Esophagus muscularis mucosa (tissue), 4 donors: ENCODE data around the gene FAM32A. TPM values are rescaled to one million over a fixed set of nuclear protein-coding genes. Genes with fewer than 3 reads are reported as not detected.

ENCODE experiments used
- DNase-seq: peaks from one replicate; pipeline ENCODE4 v3.0.0-alpha.2; 2017; ENCODE audit errors: extremely low spot score
- H3K27ac ChIP-seq, 4 donors: fragments of 200-600 bp; sonication (generic); replicated peaks in 1 of 4; 1 replicate in 3 of 4; 2 replicates in 1 of 4; pipeline ENCODE4 v1.5.1; 2016 to 2019; ENCODE audit warnings: mild to moderate bottlenecking in 1 of 4
- H3K27me3 ChIP-seq, 4 donors: fragments of 200-600 bp; sonication (generic); one replicate each; pipeline versions ENCODE4 v1.5.1 to v1.6.0; 2016 to 2019
- H3K36me3 ChIP-seq, 4 donors: fragments of 200-600 bp; sonication (generic); one replicate each; pipeline ENCODE4 v1.5.1; 2016 to 2019
- H3K4me1 ChIP-seq, 4 donors: fragments of 200-600 bp; sonication (generic); one replicate each; pipeline ENCODE4 v1.5.1; 2016 to 2019
- H3K4me3 ChIP-seq, 4 donors: fragments of 200-600 bp; sonication (generic); 1 replicate in 2 of 4; 2 replicates in 2 of 4; pipeline ENCODE4 v1.5.1; 2016 to 2019; ENCODE audit warnings: mild to moderate bottlenecking in 4 of 4, moderate library complexity in 1 of 4
- H3K9me3 ChIP-seq, 4 donors: fragments of 200-600 bp; sonication (generic); 1 replicate in 3 of 4; 2 replicates in 1 of 4; pipeline ENCODE4 v1.5.1; 2016 to 2019
- CTCF ChIP-seq, 3 experiments: fragments of 200-600 bp in 2 of 3; fragments of 450-650 bp in 1 of 3; sonication (generic) in 2 of 3; IDR thresholded peaks; one replicate each; pipeline ENCODE4 v1.5.1; 2017 to 2019; ENCODE audit warnings: antibody characterized with exemption in 3 of 3, mild to moderate bottlenecking in 2 of 3, moderate library complexity in 1 of 3
- EP300 ChIP-seq: sonication (generic); formaldehyde crosslinking; IDR thresholded peaks from one replicate; pipeline ENCODE4 v1.6.1; 2017; ENCODE audit warnings: antibody characterized with exemption
- POLR2A ChIP-seq: fragments of 450-650 bp; IDR thresholded peaks from one replicate; pipeline ENCODE4 v1.6.1; 2017; ENCODE audit warnings: antibody characterized with exemption, moderate library complexity, mild to moderate bottlenecking, low read depth
- POLR2AphosphoS5 ChIP-seq, 2 donors: sonication (generic); formaldehyde crosslinking; IDR thresholded peaks; one replicate each; pipeline ENCODE4 v1.6.1; 2017; ENCODE audit warnings: antibody characterized with exemption in 2 of 2
- WGBS: methylation state at CpG from one replicate; pipeline ENCODE4 v1.1.5; 2018; 5-methylcytosine and 5-hydroxymethylcytosine counted together
- intact Hi-C: fragments of 100-400 bp; cut with DNase I; formaldehyde crosslinking; loops from one replicate; pipeline ENCODE4 v1.15.1; 2023
- total RNA-seq, 4 donors: library from RNA; depleted of rRNA; stranded (reverse); fragments of >200 nt; gene quantifications; one replicate each; pipeline versions ENCODE4 v1.1.0 to v1.2.1, GENCODE V29; 2016

FAM32A gene
- total RNA-seq, 4 donors from 2014 or later = 83.5 to 104 (median 103) TPM

DNA sequence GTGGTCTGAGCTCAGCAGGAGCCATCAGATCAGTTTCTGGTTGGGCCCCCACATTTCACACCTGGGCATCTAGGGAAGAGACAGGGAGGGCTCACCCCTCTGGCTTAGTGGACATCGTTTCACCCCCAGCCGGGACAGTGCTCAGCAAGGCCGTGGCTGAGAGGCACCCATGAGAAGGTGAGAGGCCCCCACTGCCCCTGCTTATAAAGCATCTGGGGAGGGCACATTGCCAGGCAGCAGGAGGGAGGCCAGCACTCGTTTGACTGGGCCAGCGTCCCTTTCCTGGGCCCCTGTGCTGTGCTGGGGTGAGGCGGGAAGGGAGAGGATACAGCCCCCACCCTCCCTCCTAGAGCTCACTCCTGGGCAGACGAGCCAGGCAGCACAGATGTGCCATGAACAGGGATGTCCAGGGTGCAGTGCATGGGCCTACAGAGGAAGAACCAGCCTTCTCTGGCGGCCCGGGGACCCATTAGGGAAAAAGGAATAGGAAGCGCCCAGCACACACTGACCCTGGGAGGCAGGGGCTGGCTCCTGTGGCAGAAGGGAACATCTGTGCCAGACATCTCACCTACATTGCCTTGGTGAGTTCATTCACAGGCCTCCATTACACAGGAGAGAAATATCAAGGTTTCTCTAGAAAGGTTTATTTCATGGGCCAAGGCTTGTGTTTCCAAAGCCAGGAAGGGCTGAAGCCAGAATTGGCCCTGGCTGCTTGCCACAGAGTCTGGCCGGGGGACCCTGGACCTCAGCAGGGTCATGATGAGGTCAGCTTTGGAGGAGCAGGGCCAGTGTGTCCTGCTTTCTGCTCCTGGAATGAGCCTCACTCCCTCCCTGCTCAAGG, 20.2 kb downstream of the FAM32A start:
- Histone ChIP-seq H3K4me3 (no peak overlapping the region), H3K4me1 (peaks cover 9 to 27% (median 19%) of the 10 kb centered on the region in 4 donors), H3K27me3 (no peaks in the 10 kb centered on the region), H3K36me3 (peaks cover 70 to 97% (median 90%) of the 10 kb centered on the region in 4 donors), H3K9me3 (no peaks in the 10 kb centered on the region), H3K27ac (no peak overlapping the region)
- TF ChIP-seq POLR2A (no peak), POLR2AphosphoS5 (IDR thresholded peaks at IDR 0.05) (no peak), CTCF (IDR thresholded peaks at IDR 0.05) (no peak), EP300 (no peak)
- intact Hi-C loops = no loop called here
- 67% methylated on average over 4 of the region's 11 CpGs for WGBS
- DNase-seq = no peak

DNA sequence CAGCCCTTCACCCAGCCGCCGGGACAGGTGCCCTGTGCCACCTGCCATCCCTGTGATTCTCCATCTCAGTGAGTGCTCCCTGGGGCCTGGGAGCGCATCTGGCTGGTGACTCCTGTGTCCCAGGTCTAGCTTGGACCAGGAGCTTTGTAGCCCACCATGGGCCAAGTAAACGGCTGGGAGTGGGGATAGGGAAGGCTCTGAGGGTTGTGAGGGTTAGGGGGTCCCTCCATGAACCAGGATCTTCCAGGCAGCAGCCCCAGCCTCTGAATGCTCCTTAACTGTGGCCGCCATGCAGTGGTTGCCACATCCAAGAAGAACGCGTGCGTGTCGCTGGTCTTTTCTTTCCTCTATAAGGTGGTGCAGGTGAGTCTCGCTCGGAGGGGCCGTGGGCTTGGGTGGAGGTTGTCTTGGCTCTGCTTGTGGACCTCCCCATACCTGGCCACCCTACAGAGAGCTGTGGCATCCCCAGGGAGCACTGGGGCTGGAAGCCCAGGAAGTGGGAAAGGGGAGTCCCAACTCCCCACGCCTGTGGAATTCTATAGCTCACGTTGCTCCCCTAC, 20.9 kb downstream of the FAM32A start:
- H3K36me3 ChIP-seq = peaks cover 76 to 97% (median 92%) of the 10 kb centered on the region in 4 donors
- intact Hi-C loops = no loop called here
- H3K4me1 ChIP-seq = peaks cover 9 to 21% (median 13%) of the 10 kb centered on the region in 4 donors
- DNase-seq = no peak
- WGBS = 89% methylated on average over 8 of the region's 14 CpGs
- no peaks in the 10 kb centered on the region for H3K27me3 ChIP-seq
- no peak overlapping the region for H3K27ac ChIP-seq
- TF ChIP-seq POLR2A (no peak), EP300 (no peak), CTCF (IDR thresholded peaks at IDR 0.05) (no peak), POLR2AphosphoS5 (IDR thresholded peaks at IDR 0.05) (no peak)
- no peak overlapping the region for H3K4me3 ChIP-seq
- no peaks in the 10 kb centered on the region for H3K9me3 ChIP-seq

GRCh38 chr19:16206637-16207036, 21.4 kb downstream of the FAM32A start:
- Histone ChIP-seq H3K4me3 (no peak overlapping the region), H3K4me1 (peaks cover 9 to 21% (median 13%) of the 10 kb centered on the region in 4 donors), H3K36me3 (peaks cover 81 to 99% (median 94%) of the 10 kb centered on the region in 4 donors), H3K27ac (no peak overlapping the region), H3K27me3 (no peaks in the 10 kb centered on the region), H3K9me3 (no peaks in the 10 kb centered on the region)
- intact Hi-C loops = no loop called here
- TF ChIP-seq EP300 = no peak
- TF ChIP-seq POLR2AphosphoS5 (IDR thresholded peaks at IDR 0.05) = no peak
- TF ChIP-seq CTCF (IDR thresholded peaks at IDR 0.05) = no peak
- no peak for TF ChIP-seq POLR2A
- 85% methylated on average over 6 of the region's 7 CpGs for WGBS
- no peak for DNase-seq

- WGBS = 89% methylated on average over 9 of the region's 10 CpGs
- Histone ChIP-seq H3K27ac (no peak overlapping the region), H3K36me3 (peaks cover 82 to 98% (median 92%) of the 10 kb centered on the region in 4 donors), H3K9me3 (no peaks in the 10 kb centered on the region), H3K4me1 (peaks cover 9 to 20% (median 12%) of the 10 kb centered on the region in 4 donors), H3K27me3 (no peaks in the 10 kb centered on the region), H3K4me3 (no peak overlapping the region)
- intact Hi-C loops = no loop called here
- DNase-seq = no peak
- TF ChIP-seq CTCF (IDR thresholded peaks at IDR 0.05) (no peak), POLR2A (no peak), EP300 (no peak), POLR2AphosphoS5 (IDR thresholded peaks at IDR 0.05) (no peak)
Measured at GRCh38 chr19:16207063-16207462, 21.9 kb downstream of the FAM32A start.
